HTR-8/SVneo (cell line): ENCODE results near the gene SLC35D3.
"Not testable (repeated sequence)": the region's sequence is repeated elsewhere in the genome, so short reads cannot be mapped to it uniquely, and the experiment has no call there.

Experiments used
- DNase-seq: peaks from one replicate; pipeline ENCODE4 v3.0.0; 2011; ENCODE audit warnings: low spot score, mixed read lengths; ENCODE audit not compliant: insufficient read length
- FAIRE-seq: peaks from 2 replicates; lab custom pipeline; 2011; peaks lifted over from hg19 to GRCh38; lab: Jason Lieb, UNC

Gene SLC35D3

GRCh38 chr6:136921381-136921935, 643 bp upstream of the SLC35D3 start:
- DNase-seq (peak; percentile 34), FAIRE-seq (no peak)

- FAIRE-seq (no peak), DNase-seq (no peak)
Measured at GRCh38 chr6:136922685-136923006, 545 bp downstream of the SLC35D3 start.

- DNase-seq (no peak), FAIRE-seq (no peak)
Measured at GRCh38 chr6:136923116-136923953, 1.2 kb downstream of the SLC35D3 start.

- FAIRE-seq (peak; percentile 13), DNase-seq (no peak)
Measured at GRCh38 chr6:136923954-136924673, 2.0 kb downstream of the SLC35D3 start.

- no peak for FAIRE-seq
- DNase-seq: no peak
Measured at GRCh38 chr6:136926383-136926782, 4.3 kb downstream of the SLC35D3 start.

- no peak for FAIRE-seq
- DNase-seq: peak; percentile 48
Measured at GRCh38 chr6:136927292-136927691, 5.2 kb downstream of the SLC35D3 start.

- FAIRE-seq (no peak), DNase-seq (no peak)
Measured at GRCh38 chr6:136930528-136930927, 8.4 kb downstream of the SLC35D3 start.

GRCh38 chr6:136932599-136932998, 10.5 kb downstream of the SLC35D3 start:
- no peak for DNase-seq
- no peak for FAIRE-seq

- FAIRE-seq (no peak), DNase-seq (no peak)
Measured at GRCh38 chr6:136945072-136945471, 23.0 kb downstream of the SLC35D3 start.

GRCh38 chr6:136945711-136946121, 23.6 kb downstream of the SLC35D3 start:
- DNase-seq (no peak), FAIRE-seq (no peak)

GRCh38 chr6:136947037-136947436, 24.9 kb downstream of the SLC35D3 start:
- FAIRE-seq (no peak), DNase-seq (no peak)

GRCh38 chr6:136949957-136950356, 27.9 kb downstream of the SLC35D3 start:
- not testable (repeated sequence) for DNase-seq, FAIRE-seq

- no peak for FAIRE-seq
Measured at GRCh38 chr6:136950436-136951126, 28.5 kb downstream of the SLC35D3 start.

GRCh38 chr6:136952714-136953260, 30.7 kb downstream of the SLC35D3 start:
- no peak for DNase-seq
- no peak for FAIRE-seq

More at GRCh38 chr6:136950436-136951126, 28.5 kb downstream of the SLC35D3 start:
- DNase-seq: no peak

GRCh38 chr6:136955123-136955522, 33.0 kb downstream of the SLC35D3 start:
- FAIRE-seq (no peak), DNase-seq (no peak)

GRCh38 chr6:136956590-136957544, 34.8 kb downstream of the SLC35D3 start:
- DNase-seq: no peak

GRCh38 chr6:136958168-136958567, 36.1 kb downstream of the SLC35D3 start:
- FAIRE-seq (no peak), DNase-seq (no peak)

More at GRCh38 chr6:136956590-136957544, 34.8 kb downstream of the SLC35D3 start:
- FAIRE-seq: no peak

- FAIRE-seq (no peak), DNase-seq (no peak)
Measured at GRCh38 chr6:136959471-136959891, 37.4 kb downstream of the SLC35D3 start.

GRCh38 chr6:136959935-136960334, 37.8 kb downstream of the SLC35D3 start:
- not testable (repeated sequence) for FAIRE-seq, DNase-seq
